GM19351 (cell line): ENCODE data around the gene KCNG3.
"Not testable (repeated sequence)": the region's sequence is repeated elsewhere in the genome, so short reads cannot be mapped to it uniquely, and the experiment has no call there.

Source experiments
- ATAC-seq: cut with Tn5 transposase; IDR thresholded peaks from one replicate; pipeline ENCODE4 v1.9.1; 2021; ENCODE audit warnings: mild to moderate bottlenecking, moderate library complexity; ENCODE audit not compliant: unreplicated experiment

KCNG3 gene

DNA sequence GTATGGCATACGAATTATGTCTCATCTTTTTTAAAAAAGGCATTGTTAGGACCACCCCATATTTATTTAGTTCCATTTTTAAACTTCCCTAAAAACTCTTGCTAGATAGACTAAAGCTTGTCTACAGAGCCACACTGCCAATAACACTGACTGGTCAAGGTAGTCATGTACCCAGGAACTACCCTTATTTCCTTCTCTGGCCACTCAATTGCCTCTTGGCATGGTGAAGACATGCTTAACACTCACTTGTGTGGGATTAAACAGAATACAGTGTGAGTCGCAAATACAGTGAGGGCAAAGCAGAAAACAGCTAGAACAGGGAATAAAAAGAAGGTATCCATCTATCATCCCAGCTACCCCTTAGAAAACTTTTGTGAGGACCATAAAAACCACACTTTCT lies 57.4 kb downstream of the KCNG3 start:
- ATAC-seq, result no peak

DNA sequence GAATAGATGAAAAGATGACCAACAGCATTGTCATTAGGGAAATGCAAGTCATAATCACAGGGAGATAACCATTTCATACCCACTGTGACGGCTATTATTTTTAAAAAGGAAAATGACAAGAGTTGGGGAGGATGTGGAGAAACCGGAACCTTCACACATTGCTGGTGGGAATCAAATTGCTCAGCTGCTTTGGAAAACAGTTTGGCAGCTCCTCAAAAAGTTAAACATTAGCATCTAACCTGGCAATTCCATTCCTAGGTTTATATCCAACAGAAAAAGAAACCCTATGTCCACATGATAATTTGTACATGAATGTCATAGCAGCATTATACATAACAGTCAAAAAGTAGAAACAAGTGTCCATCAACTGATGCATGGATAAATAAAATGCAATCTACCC lies 58.2 kb downstream of the KCNG3 start:
- no peak for ATAC-seq

DNA sequence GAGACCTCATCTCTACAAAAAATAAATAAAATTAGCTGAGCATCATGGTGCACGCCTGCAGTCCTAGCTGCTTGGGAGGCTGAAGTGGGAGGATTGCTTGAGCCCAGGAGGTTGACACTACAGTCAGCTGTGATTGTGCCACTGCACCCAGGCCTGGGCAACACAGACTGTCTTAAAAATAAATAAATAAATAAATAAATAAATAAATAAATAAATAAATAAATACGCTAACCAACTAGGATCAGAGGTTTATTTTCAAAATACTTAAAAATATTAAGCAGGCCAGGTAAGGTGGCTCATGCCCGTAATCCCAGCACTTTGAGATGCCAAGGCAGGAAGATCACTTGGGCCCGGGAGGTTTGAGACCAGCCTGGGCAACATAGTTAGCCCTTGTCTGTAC lies 63.6 kb downstream of the KCNG3 start:
- no peak for ATAC-seq

DNA sequence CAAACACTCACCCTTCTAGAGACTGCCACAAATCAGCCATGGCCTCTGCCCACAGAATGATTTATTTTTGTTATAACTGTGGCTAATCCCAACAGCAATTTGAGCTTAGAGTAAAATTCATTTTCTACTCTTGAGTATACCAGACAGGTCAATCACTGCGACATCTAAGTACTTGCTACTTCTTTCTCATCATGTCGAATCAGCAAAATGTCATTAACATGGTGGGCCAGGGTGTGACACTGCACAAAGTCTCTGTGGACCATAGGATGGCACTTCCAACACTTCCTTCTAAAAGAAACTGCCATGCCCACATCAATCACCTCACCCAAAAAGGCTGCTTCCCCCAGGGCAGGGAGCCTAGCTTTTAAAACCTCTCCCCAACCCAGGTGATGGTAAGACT lies 64.4 kb downstream of the KCNG3 start:
- ATAC-seq, result no peak

DNA sequence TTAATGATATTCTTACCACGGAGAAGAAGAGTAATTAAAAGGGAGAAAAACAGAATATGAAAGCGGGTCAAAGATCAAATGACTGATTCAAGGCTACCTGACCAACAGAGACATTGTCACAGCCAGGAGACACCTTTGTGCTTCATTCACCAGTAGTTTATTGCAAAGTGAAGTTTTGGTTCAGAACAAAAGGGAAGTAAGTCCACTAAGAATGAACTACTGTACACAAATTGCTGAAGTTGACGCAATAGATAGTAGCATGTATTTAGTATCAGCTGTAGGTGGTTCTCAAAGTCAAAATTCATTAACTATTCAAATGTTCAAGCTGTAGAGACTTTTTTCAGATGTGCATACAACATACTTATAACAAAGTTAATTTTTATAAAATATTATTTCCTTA lies 68.1 kb downstream of the KCNG3 start:
- ATAC-seq, result no peak

DNA sequence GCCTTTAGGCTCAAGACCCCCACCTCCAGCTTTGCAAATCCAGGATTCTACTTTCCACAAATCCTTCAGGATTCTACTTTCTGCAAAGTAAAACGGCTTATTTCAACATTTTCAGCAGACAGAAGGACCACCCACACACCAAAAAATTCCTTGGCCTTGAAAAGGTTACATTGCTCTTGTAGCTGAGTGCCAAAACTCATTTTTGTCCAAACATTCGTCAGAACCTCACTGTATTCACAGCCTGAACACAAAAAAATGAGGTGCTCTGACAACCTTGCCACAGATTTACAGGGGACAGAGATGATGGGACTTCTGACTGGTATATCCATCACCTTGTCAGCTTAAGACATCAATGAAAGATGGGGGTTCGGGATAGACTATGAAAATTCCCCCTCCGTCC lies 69.7 kb downstream of the KCNG3 start:
- ATAC-seq, result no peak

DNA sequence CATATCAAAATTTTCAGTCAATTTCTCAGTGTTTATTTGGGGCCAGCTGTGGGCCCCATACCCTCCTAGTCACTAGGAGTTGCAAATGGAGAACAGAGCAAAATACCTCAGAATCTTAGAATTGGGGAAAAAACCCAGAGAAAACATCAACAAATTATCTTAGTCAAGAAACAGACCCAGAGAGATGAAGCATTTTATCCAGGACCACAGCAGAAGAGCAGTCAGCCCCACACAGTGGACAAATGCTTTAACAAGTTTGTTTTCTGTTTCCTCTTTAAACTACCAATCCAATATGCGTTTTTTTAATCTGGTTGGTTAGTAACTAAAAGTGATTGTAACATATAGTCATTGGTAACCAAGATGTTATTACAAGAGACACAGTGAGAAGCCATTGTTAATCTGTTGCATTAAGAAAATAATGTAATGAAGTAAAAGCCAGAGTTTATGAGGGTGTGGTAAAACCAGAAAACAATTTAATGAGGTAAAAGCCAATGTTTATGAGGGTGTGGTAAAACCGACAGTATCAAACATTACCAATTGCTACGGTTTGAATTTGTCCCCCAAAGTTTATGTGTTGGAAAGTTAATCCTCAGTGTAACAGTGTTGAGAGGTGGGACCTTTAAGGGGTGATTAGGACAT lies 72.1 kb downstream of the KCNG3 start:
- ATAC-seq, result no peak

DNA sequence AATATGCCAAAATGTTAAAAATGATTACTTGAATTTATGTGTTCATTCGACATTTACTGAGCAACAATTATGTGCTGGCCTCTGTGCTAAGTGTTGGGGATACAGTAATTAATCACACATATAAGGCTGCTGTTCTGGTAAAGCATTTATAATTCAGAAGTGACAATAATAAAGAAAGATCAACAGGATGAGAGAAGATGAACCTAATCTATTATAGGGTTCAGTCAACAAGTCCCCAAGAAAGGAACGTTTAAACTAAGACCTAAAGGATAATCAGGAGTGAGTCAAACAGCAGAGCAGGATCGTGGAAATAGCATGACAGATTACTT lies 72.7 kb downstream of the KCNG3 start:
- no peak for ATAC-seq

DNA sequence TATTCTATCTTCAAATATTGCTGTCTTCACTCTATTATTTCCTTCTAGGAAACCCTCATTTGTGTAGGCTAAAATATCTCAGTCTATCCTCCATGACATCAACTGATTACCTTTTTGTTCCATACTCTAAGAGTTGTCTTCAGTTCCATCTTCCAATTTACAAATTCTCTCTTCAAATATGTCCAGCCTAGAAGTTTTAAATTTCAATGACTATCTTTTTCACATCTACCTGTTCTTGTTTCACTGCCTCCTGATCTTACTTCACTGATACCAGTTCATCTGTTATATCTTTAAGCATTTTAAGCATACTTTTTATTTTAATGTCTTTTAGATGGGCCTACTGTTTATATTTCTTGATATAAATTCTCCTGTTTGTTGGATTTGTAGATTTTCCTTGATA lies 79.1 kb downstream of the KCNG3 start:
- ATAC-seq, result no peak

DNA sequence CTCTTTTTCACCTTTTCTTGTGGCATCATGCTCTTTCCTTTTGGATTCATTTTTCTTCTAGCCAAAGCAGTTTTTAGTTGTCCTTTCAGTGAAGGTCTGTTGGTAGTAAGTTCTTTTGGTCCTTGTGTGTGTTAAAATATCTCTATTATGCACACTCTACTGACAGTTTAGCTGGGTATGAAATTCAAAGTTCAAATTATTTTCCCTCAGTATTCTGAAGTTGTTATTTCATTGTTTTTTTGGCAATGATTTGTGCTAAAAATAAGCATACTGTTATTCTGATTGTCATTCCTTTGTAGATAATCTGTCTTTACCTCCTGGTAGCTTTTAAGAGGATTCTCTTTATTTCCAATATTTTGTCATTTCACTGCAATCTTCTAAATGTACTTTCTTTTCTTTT lies 79.6 kb downstream of the KCNG3 start:
- no peak for ATAC-seq

DNA sequence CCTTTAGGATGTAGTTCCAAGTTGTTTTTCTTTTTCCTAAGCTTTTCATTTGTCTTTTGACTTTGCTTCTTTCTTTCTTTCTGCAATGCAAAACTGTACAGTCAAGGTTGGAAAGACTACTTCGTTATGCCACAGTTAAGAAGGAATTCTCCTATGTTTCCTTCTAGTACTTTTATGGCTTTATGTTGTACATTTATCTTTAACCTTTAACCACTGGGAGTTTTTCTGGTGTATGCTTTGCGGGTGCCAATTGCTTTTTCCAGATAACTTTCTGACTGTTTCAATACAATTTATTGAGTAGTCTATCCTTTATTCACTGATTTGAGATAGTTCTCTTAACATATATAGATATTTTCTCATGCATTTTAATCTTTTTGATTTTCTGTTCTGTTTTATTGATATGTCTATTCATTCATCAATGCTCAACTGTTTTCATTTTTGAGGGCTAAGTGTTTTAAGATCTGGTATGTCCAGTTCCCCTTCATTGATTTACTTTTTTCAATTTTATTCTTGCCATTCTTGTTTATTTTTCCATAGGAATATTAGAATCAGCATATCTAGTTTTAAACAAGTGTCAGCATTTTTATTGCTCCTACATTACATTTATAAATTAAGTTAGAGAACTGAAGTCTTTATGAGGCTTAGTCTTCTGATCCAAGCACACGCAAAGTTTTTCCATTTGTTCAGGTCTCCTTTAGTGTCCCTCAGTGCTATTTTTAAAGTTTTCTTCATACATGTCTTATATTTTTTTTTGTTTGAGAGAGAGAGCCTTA lies 82.9 kb downstream of the KCNG3 start:
- ATAC-seq, result no peak

DNA sequence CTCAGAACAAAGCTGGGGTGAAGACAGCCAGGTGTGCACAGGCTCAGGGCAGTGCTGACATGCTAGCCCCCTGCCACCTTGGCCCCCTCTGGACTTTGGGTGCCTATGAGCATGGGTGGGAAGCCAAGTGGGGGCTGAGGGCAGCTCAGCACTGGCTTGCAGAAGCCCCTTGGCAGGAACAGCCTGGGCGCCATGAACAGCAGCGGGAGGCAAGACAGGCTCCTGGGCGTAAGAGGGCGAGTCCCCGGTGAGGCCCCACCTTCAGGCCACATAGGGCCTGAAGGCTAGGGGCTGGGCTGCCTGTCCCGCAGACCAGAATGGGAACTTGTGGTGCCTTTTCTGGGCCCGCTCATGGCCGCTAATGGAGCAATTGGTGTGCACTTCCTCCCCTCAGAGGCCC lies 85.8 kb downstream of the KCNG3 start:
- ATAC-seq, result no peak

DNA sequence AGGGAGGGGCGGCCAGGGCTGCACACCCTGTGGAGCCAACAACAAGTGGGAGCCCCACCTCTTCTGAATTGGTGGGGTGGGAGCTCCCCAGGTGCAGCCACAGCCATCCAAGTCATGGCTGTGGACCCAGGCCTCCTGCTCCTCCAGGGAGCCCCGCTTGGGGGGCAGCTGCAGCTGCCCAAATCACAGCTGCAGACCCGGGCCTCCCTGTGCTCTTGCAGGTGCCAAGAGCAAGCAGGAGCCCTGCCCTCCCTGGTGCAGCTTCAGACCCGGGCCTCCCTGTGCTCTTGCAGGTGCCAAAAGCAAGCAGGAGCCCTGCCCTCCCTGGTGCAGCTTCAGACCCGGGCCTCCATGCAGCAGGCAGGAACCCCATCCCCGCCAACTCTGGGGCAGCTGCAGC lies 86.3 kb downstream of the KCNG3 start:
- no peak for ATAC-seq

DNA sequence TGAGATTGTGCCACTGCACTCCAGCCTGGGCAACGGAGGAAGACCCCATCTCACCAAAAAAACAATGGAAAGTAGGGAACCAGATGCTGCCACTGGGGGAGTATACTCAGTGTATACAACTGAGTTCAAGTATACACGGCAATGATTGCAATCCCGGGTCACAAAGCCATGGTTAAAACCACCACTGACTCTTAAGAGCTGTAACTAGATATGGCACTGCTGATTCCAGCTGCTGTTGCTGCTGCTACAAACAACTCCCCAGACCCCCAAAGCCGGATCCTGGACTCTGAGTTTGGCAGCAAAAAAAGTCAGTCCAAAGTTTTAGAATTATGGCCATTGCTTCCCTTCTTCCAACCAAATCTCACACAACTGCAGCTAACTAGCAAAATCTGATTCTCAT lies 89.1 kb downstream of the KCNG3 start:
- no peak for ATAC-seq

DNA sequence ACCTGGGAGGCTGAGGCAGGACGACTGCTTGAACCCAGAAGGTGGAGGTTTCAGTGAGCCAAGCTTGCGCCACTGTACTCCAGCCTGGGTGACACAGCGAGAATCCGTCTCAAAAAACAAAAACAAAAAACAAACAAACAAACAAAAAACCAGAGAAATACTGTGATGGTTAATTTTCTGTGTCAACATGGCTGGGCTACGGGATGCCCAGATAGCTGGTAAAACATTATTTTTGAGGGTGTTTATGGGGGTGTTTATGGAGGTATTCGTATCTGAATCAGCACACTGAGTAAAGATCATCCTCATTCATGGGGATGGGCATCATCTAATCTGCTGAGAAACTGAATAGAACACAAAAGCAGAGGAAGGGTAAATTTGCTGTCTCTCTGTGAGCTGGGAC lies 92.0 kb downstream of the KCNG3 start:
- no peak for ATAC-seq

DNA sequence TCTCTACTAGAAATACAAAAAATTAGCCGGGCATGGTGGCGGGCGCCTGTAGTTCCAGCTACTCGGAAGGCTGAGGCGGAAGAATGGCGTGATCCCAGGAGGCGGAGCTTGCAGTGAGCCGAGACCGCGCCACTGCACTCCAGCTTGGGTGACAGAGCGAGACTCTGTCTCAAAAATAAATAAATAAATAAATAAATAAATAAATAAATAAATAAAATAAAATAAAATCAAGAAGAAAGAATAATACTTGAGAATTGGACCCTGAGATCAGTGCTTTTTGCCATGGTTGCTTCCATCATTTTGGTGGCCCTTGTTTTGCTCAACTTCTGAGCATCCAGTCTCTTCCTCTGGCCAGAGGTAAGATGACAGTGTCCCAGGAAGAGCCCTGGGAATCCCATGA lies 95.7 kb downstream of the KCNG3 start:
- not testable (repeated sequence) for ATAC-seq

DNA sequence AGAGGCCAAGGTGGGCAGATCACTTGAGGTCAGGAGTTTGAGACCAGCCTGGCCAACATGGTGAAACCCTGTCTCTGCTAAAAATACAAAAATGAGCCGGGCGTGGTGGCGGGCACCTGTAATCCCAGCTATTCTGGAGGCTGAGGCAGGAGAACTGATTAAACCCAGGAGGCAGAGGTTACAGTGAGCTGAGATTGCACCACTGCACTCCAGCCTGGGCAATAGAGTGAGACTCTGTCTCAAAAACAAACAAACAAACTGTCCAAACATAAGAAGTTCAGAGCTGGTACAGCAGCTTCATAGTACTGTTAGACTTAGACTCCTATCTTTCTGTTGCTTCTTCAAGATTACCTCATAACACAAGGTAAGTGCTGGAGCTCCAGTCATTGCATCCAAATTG lies 100.5 kb downstream of the KCNG3 start:
- ATAC-seq, result not testable (repeated sequence)

DNA sequence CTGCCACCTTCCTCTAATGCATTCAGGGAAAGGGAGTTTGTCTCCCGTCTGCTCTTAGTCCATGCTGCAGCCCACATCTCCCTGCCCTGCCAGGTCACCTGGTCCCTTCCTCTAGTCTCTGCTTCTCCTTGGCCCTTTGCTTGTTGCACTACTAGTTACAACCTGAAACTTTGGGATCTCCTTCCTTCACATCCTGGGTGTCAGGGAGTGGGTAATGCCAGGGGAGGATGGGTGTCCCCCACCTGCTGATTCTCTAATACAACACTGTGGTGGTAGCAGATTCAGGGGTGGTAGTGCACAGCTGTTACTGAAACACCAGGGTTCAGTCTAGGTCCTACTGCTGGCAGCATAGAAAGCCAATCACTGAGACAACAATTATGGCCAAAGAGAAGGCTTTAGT lies 101.6 kb downstream of the KCNG3 start:
- no peak for ATAC-seq
